ENCODE measurements around the gene STAC2.
"Not testable (repeated sequence)": the region's sequence is repeated elsewhere in the genome, so short reads cannot be mapped to it uniquely, and the experiment has no call there.

The STAC2 gene

GRCh38 chr17:39225308-39225958 is at the start of gene STAC2:
Gene STAC2 (minus strand): TSS chr17:39225945. CDS start chr17:39225502, 443 bp downstream.
- no peak for DNase-seq

- no peak for DNase-seq
Observed at GRCh38 chr17:39271546-39271945, 45.8 kb upstream of the STAC2 start.

- no peak for DNase-seq
Observed at GRCh38 chr17:39270923-39271322, 45.2 kb upstream of the STAC2 start.

- DNase-seq = no peak
Observed at GRCh38 chr17:39264119-39264518, 38.4 kb upstream of the STAC2 start.

- peak; percentile 28 for DNase-seq
Observed at GRCh38 chr17:39261286-39261685, 35.5 kb upstream of the STAC2 start.

- no peak for DNase-seq
Observed at GRCh38 chr17:39252788-39253460, 27.2 kb upstream of the STAC2 start.

GRCh38 chr17:39251997-39252396 is 26.3 kb upstream of the STAC2 start:
- no peak for DNase-seq

- not testable (repeated sequence) for DNase-seq
Observed at GRCh38 chr17:39250076-39250475, 24.3 kb upstream of the STAC2 start.

GRCh38 chr17:39246274-39246673 is 20.5 kb upstream of the STAC2 start:
- no peak for DNase-seq

GRCh38 chr17:39244600-39245570 is 19.1 kb upstream of the STAC2 start:
- DNase-seq = peak; percentile 87

- no peak for DNase-seq
Observed at GRCh38 chr17:39244016-39244599, 18.4 kb upstream of the STAC2 start.

- no peak for DNase-seq
Observed at GRCh38 chr17:39243155-39243554, 17.4 kb upstream of the STAC2 start.

GRCh38 chr17:39240631-39241030 is 14.9 kb upstream of the STAC2 start:
- no peak for DNase-seq

GRCh38 chr17:39239640-39240314 is 14.0 kb upstream of the STAC2 start:
- DNase-seq = peak; percentile 80

GRCh38 chr17:39238311-39238972 is 12.7 kb upstream of the STAC2 start:
- peak; percentile 92 for DNase-seq

GRCh38 chr17:39237586-39237985 is 11.8 kb upstream of the STAC2 start:
- no peak for DNase-seq

- DNase-seq = no peak
Observed at GRCh38 chr17:39236981-39237441, 11.3 kb upstream of the STAC2 start.

GRCh38 chr17:39236450-39236927 is 10.7 kb upstream of the STAC2 start:
- DNase-seq = no peak

GRCh38 chr17:39235555-39236449 is 10.1 kb upstream of the STAC2 start:
- peak; percentile 77 for DNase-seq

All from CD4-positive, alpha-beta T cell treated with Interleukin-17A for 1 hour (primary cell).